PFSK-1 (cell line): ENCODE results near the gene ZSWIM6.

Experiments used
- FOXP2 ChIP-seq: optimal IDR thresholded peaks from 2 replicates; pipeline ENCODE3; 2011; ENCODE audit warnings: borderline replicate concordance, control low read depth, inconsistent platforms; ENCODE audit not compliant: insufficient read depth; ENCODE audit errors: extremely low read length, extremely low read depth
- POLR2AphosphoS5 ChIP-seq: IDR thresholded peaks from 2 replicates; pipeline ENCODE4 v1.6.1; 2012; ENCODE audit warnings: low read depth, mild to moderate bottlenecking, control low read depth, low read length, moderate library complexity
- SIN3A ChIP-seq: IDR thresholded peaks from 2 replicates; pipeline ENCODE4 v1.6.1; 2012; ENCODE audit warnings: mild to moderate bottlenecking, low read length, moderate library complexity, borderline replicate concordance; ENCODE audit not compliant: insufficient read depth
- TAF1 ChIP-seq: IDR thresholded peaks from 2 replicates; pipeline ENCODE4 v1.6.1; 2012; ENCODE audit warnings: low read length, control low read depth, borderline replicate concordance; ENCODE audit not compliant: insufficient read depth
- TF ChIP-seq, protein P1 (sequence below), 2 experiments: IDR thresholded peaks; 2 replicates each; pipeline versions ENCODE4 v1.6.1 to v1.8.0; 2011 to 2012; ENCODE audit warnings: low read depth in 2 of 2, low read length in 2 of 2, control low read depth in 1 of 2, inconsistent platforms in 1 of 2, mild to moderate bottlenecking in 1 of 2, moderate library complexity in 1 of 2; ENCODE audit not compliant: insufficient read depth in 1 of 2

The ZSWIM6 gene

DNA sequence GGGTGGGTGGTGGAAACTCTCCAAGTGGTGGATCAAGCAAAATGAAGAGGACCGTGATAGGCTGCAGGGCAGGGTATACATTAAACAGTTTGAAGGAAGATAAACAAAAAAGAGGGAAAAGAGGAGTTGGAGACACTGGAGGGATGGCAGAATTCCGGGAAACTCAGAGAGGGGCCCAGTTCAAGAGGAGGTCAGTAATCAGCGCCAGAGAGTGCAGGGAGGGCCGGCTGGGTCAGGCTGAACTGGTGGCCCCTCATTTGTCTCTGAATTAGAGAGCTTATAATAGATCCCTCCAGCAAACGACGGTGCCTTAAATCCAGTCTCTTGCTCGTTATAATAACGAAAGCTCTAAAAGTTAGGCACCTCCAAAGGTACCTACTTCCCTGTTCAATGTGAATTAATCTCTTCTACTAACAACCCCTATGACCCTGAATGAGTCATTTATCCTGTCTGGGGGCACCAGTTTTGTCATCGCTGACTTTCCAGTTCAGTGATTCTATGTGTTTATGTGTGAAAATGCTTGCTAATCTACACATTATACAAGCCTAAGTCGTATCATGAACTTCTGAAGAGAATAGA lies 2.4 kb upstream of the ZSWIM6 start:
- TF ChIP-seq TAF1 (no peak), POLR2AphosphoS5 (0 out of 2 replicates have a peak, but pooled peaks have one; percentile 23), FOXP2 (no peak), SIN3A (no peak)
- TF ChIP-seq, protein P1, sequence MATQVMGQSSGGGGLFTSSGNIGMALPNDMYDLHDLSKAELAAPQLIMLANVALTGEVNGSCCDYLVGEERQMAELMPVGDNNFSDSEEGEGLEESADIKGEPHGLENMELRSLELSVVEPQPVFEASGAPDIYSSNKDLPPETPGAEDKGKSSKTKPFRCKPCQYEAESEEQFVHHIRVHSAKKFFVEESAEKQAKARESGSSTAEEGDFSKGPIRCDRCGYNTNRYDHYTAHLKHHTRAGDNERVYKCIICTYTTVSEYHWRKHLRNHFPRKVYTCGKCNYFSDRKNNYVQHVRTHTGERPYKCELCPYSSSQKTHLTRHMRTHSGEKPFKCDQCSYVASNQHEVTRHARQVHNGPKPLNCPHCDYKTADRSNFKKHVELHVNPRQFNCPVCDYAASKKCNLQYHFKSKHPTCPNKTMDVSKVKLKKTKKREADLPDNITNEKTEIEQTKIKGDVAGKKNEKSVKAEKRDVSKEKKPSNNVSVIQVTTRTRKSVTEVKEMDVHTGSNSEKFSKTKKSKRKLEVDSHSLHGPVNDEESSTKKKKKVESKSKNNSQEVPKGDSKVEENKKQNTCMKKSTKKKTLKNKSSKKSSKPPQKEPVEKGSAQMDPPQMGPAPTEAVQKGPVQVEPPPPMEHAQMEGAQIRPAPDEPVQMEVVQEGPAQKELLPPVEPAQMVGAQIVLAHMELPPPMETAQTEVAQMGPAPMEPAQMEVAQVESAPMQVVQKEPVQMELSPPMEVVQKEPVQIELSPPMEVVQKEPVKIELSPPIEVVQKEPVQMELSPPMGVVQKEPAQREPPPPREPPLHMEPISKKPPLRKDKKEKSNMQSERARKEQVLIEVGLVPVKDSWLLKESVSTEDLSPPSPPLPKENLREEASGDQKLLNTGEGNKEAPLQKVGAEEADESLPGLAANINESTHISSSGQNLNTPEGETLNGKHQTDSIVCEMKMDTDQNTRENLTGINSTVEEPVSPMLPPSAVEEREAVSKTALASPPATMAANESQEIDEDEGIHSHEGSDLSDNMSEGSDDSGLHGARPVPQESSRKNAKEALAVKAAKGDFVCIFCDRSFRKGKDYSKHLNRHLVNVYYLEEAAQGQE (IDR thresholded peaks at IDR 0.05; ENCODE audit: insufficient read depth in 1 of 2, low read depth in 2 of 2, low read length in 2 of 2), result no peak; a peak in 1 of 4 replicates

DNA sequence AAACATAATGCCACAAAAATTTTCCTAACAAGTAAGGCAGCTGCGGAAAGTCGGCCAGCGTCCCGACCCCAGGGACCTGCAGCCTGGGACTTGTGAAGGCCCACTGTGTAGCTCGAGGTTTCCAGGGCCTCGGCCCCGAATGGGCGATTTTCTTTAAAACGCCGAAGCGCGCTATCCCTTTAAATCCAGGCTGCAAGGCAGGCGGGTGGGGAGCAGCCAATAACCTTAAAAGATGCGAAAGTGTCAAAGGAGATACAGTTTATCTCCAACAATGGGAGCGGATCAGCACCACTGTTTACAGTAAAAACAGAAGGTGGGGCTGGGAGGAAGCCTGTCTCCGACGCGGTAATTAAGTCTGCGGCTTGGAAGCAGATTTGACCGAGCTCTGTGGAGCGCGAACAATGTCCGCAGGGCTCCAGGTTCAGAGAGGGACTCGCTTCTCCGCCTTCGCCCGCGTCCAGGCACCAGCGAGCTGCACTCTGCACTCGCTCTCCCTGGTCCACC lies 1.7 kb upstream of the ZSWIM6 start:
- TF ChIP-seq SIN3A (peak; percentile 92; the same call in 1 of the 2 replicates), TAF1 (peak; percentile 80; the same call in 1 of the 2 replicates)
- TF ChIP-seq, protein P1 (IDR thresholded peaks at IDR 0.05; ENCODE audit: insufficient read depth in 1 of 2, low read depth in 2 of 2, low read length in 2 of 2), result no peak

DNA sequence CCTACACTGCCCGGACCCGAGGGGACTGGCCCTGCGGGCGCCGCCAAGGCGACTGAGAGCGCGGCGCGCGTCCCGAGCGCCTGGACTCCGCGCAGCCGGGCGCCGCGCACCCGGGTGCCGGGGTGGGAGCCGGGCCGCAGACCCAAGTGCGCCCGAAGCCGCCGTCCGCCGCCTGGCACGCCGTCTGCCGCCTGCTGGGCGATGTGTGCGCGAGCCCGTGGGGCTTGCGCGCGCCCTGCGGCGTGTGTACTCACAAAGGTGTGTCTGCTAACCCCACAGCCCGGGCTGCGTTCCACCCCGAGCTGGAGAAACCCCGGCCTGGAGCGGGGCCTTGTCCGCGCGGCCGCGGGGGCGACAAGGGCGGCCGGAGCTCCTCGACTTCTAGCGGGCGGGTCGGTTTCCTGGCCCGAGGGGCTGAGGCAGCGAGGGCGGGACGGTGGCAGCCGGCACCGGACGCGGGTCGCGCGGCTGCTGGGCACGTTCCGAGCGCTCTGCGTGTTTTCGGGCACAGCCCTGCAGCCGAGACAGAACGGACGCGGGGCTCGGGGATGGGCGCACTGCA lies 1.1 kb upstream of the ZSWIM6 start:
- no peak for TF ChIP-seq TAF1
- TF ChIP-seq SIN3A, result 0 out of 2 replicates have a peak, but pooled peaks have one; percentile 10

DNA sequence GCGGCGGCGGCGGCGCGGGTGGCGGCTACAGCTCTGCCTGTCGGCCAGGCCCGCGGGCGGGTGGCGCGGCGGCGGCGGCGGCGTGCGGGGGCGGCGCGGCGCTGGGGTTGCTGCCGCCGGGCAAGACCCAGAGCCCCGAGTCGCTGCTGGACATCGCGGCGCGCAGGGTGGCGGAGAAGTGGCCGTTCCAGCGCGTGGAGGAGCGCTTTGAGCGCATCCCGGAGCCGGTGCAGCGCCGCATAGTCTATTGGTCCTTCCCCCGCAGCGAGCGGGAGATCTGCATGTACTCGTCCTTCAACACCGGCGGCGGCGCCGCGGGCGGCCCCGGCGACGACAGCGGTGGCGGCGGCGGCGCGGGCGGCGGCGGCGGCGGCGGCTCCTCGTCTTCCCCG lies 296 bp downstream of the ZSWIM6 start:
- TF ChIP-seq POLR2AphosphoS5 (no peak), FOXP2 (no peak), TAF1 (no peak), SIN3A (no peak)
- TF ChIP-seq, protein P1 (IDR thresholded peaks at IDR 0.05; ENCODE audit: insufficient read depth in 1 of 2, low read depth in 2 of 2, low read length in 2 of 2), result no peak

DNA sequence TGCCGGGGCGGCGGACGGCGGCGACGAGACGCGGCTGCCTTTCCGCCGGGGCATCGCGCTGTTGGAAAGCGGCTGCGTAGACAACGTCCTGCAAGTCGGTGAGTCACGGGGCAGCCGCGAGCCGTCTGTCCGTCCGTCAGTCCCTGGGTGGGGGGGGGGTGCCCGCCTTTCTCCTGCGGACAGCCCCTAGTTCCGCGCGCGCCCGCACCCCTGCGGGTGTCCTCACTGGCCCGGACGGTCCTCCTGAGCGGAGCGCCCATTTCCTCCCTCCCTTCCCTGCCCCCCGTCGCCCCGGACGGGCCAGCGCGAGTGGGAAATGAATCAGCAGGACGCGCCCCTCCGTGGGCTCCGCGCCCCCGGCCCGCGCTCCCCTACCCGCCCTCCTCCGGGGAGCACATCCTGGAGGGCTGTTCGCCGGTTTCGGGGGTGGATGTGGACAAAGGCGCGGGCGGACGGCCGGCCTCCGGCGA lies 828 bp downstream of the ZSWIM6 start:
- peak; percentile 38; the same call in 1 of the 2 replicates for TF ChIP-seq SIN3A
- no peak for TF ChIP-seq FOXP2

DNA sequence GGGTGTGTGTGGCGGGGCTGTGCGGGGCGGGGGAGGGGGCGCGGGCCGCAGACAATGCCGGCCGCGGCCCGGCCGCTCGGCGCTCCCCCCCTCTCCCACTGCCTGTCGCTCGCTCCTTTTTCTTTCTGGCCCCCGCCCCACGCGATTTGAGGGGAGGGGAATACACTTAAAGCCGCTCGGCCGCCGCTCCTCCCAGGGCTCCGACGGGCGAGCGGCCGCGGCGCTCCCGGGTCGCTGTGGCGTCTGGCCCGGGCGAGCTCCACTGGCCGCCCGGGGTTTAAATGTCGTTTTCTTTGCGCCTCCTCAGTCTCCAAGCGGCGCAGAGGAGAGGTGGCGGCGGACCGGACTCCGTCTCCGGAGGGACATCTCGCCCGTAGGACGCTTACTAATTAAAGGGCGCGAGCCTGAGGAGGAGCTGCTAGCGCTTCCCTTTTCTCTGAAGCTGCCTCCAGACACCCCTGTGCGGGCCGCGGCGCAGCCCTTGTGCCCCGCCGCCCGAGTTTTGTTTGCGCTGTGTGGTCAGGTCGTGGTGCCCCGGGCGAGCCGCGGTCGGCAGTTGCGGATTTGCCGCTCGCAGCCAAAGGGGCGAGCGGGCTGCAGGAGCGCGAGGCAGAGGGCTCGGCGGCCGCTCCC lies 1.4 kb downstream of the ZSWIM6 start:
- TF ChIP-seq FOXP2 (no peak), SIN3A (0 out of 2 replicates have a peak, but pooled peaks have one; percentile 10), POLR2AphosphoS5 (no peak)
